Activated CD4-positive, alpha-beta memory T cell treated with anti-CD3 and anti-CD28 coated beads, Interleukin-2, amount 10 ng/mL, durations not matched to agents 7 days and 5 days (primary cell): ENCODE measurements around the gene NADK. TPM values are rescaled to one million over a fixed set of nuclear protein-coding genes. Genes with fewer than 3 reads are reported as not detected.

Source experiments
- CTCF ChIA-PET: fragments of 350-600 bp; sonication (Branson Sonifier 250); formaldehyde crosslinking; loops from one replicate; lab custom pipeline; 2021; ENCODE audit warnings: antibody characterized with exemption, inconsistent platforms; lab: Charles Lee
- POLR2A ChIA-PET: fragments of 350-600 bp; sonication (Branson Sonifier 250); formaldehyde crosslinking; loops from one replicate; lab custom pipeline; 2021; ENCODE audit warnings: antibody characterized with exemption; lab: Charles Lee
- DNase-seq: peaks from one replicate; pipeline ENCODE4 v3.0.0-alpha.2; 2020
- H3K27ac Mint-ChIP-seq: one replicate; pipeline ENCODE4 v1.8.0; 2021; ENCODE audit warnings: mild to moderate bottlenecking, mixed read lengths
- H3K27me3 Mint-ChIP-seq: one replicate; pipeline ENCODE4 v1.8.0; 2021; ENCODE audit warnings: mixed read lengths
- H3K36me3 Mint-ChIP-seq: one replicate; pipeline ENCODE4 v1.8.0; 2021; ENCODE audit warnings: low read depth, mixed read lengths
- H3K4me1 Mint-ChIP-seq: one replicate; pipeline ENCODE4 v1.8.0; 2021; ENCODE audit warnings: mixed read lengths
- H3K4me3 Mint-ChIP-seq: one replicate; pipeline ENCODE4 v1.8.0; 2021; ENCODE audit warnings: mild to moderate bottlenecking, mixed read lengths
- H3K9me3 Mint-ChIP-seq: one replicate; pipeline ENCODE4 v1.8.0; 2021; ENCODE audit warnings: mixed read lengths
- total RNA-seq, 2 experiments: library from RNA; stranded (reverse); gene quantifications; one replicate each; pipeline ENCODE4 v1.2.3, GENCODE V29; 2021

Gene NADK
- total RNA-seq, 2 experiments from 2014 or later = 78.0 to 81.5 TPM

GRCh38 chr1:1773874-1774273 lies 4.4 kb downstream of the NADK start:
- Mint-ChIP-seq H3K4me3 (no peak overlapping the region), H3K36me3 (peaks cover 41% of the 10 kb centered on the region), H3K4me1 (peaks cover 32% of the 10 kb centered on the region), H3K27me3 (no peaks in the 10 kb centered on the region), H3K9me3 (peaks cover 6% of the 10 kb centered on the region), H3K27ac (no peak overlapping the region)
- no peak for DNase-seq
- CTCF ChIA-PET = interaction anchor here (1.2 kb wide), 1 partner anchor 271 kb away, joined by 4 read pairs; no protein-coding TSS in a partner anchor
- POLR2A ChIA-PET = no interaction called here

- Mint-ChIP-seq H3K9me3 (peaks cover 11% of the 10 kb centered on the region), H3K27me3 (no peaks in the 10 kb centered on the region), H3K4me3 (no peak overlapping the region), H3K27ac (no peak overlapping the region), H3K4me1 (peaks cover 24% of the 10 kb centered on the region), H3K36me3 (peaks cover 62% of the 10 kb centered on the region)
- CTCF ChIA-PET = no interaction called here
- POLR2A ChIA-PET = interaction anchor here (0.6 kb wide), 1 partner anchor 140 kb away, joined by 4 read pairs; no protein-coding TSS in a partner anchor
- DNase-seq = no peak
Observed at GRCh38 chr1:1771096-1771495, 7.2 kb downstream of the NADK start.

- H3K27me3 Mint-ChIP-seq = no peaks in the 10 kb centered on the region
- H3K4me1 Mint-ChIP-seq = peaks cover 14% of the 10 kb centered on the region
- peaks cover 57% of the 10 kb centered on the region for H3K36me3 Mint-ChIP-seq
- H3K4me3 Mint-ChIP-seq = no peak overlapping the region
- ChIA-PET POLR2A (no interaction called here), CTCF (interaction anchor here (0.7 kb wide), 1 partner anchor 8 kb away, joined by 3 read pairs; no protein-coding TSS in a partner anchor)
- DNase-seq = no peak
- peaks cover 11% of the 10 kb centered on the region for H3K9me3 Mint-ChIP-seq
- H3K27ac Mint-ChIP-seq = no peak overlapping the region
Observed at GRCh38 chr1:1770102-1770501, 8.2 kb downstream of the NADK start.

GRCh38 chr1:1768249-1768992 lies 9.8 kb downstream of the NADK start:
- Mint-ChIP-seq H3K4me1 (peaks cover 8% of the 10 kb centered on the region), H3K9me3 (peaks cover 11% of the 10 kb centered on the region), H3K4me3 (no peak overlapping the region), H3K36me3 (peaks cover 70% of the 10 kb centered on the region), H3K27ac (no peak overlapping the region), H3K27me3 (no peaks in the 10 kb centered on the region)
- DNase-seq = no peak
- POLR2A ChIA-PET = no interaction called here
- CTCF ChIA-PET = interaction anchor here (1.0 to 1.3 kb wide), 3 partner anchors 10 to 137 kb away, joined by 3 read pairs; no protein-coding TSS in a partner anchor

GRCh38 chr1:1764876-1765470 lies 13.3 kb downstream of the NADK start:
- H3K27me3 Mint-ChIP-seq = no peaks in the 10 kb centered on the region
- H3K4me3 Mint-ChIP-seq = no peak overlapping the region
- peaks cover 5% of the 10 kb centered on the region for H3K4me1 Mint-ChIP-seq
- DNase-seq = no peak
- peaks cover 4% of the 10 kb centered on the region for H3K9me3 Mint-ChIP-seq
- POLR2A ChIA-PET = no interaction called here
- CTCF ChIA-PET = no interaction called here
- H3K36me3 Mint-ChIP-seq = peaks cover 55% of the 10 kb centered on the region
- no peak overlapping the region for H3K27ac Mint-ChIP-seq

GRCh38 chr1:1763657-1764621 lies 14.3 kb downstream of the NADK start:
- Mint-ChIP-seq H3K9me3 (peaks cover 4% of the 10 kb centered on the region), H3K27ac (no peak overlapping the region), H3K27me3 (no peaks in the 10 kb centered on the region), H3K36me3 (peaks cover 52% of the 10 kb centered on the region), H3K4me1 (peaks cover 5% of the 10 kb centered on the region), H3K4me3 (no peak overlapping the region)
- DNase-seq = no peak
- ChIA-PET POLR2A (no interaction called here), CTCF (no interaction called here)

- no peaks in the 10 kb centered on the region for H3K4me1 Mint-ChIP-seq
- no peak overlapping the region for H3K27ac Mint-ChIP-seq
- DNase-seq = no peak
- no peaks in the 10 kb centered on the region for H3K9me3 Mint-ChIP-seq
- peaks cover 39% of the 10 kb centered on the region for H3K36me3 Mint-ChIP-seq
- ChIA-PET CTCF (no interaction called here), POLR2A (no interaction called here)
- H3K27me3 Mint-ChIP-seq = no peaks in the 10 kb centered on the region
- no peak overlapping the region for H3K4me3 Mint-ChIP-seq
Observed at GRCh38 chr1:1761504-1762376, 16.5 kb downstream of the NADK start.

- POLR2A ChIA-PET = no interaction called here
- no peak for DNase-seq
- H3K27ac Mint-ChIP-seq = no peak overlapping the region
- no peak overlapping the region for H3K4me3 Mint-ChIP-seq
- CTCF ChIA-PET = no interaction called here
- no peaks in the 10 kb centered on the region for H3K4me1 Mint-ChIP-seq
- no peaks in the 10 kb centered on the region for H3K9me3 Mint-ChIP-seq
- H3K27me3 Mint-ChIP-seq = no peaks in the 10 kb centered on the region
- H3K36me3 Mint-ChIP-seq = peaks cover 37% of the 10 kb centered on the region
Observed at GRCh38 chr1:1760715-1761114, 17.6 kb downstream of the NADK start.

GRCh38 chr1:1760345-1760650 lies 18.0 kb downstream of the NADK start:
- Mint-ChIP-seq H3K27me3 (no peaks in the 10 kb centered on the region), H3K27ac (no peak overlapping the region)
- CTCF ChIA-PET = no interaction called here

GRCh38 chr1:1759456-1760344 lies 18.6 kb downstream of the NADK start:
- no peak overlapping the region for H3K4me3 Mint-ChIP-seq
- ChIA-PET CTCF (no interaction called here), POLR2A (no interaction called here)
- no peaks in the 10 kb centered on the region for H3K27me3 Mint-ChIP-seq
- DNase-seq = no peak
- H3K36me3 Mint-ChIP-seq = peaks cover 37% of the 10 kb centered on the region
- H3K27ac Mint-ChIP-seq = no peak overlapping the region
- H3K9me3 Mint-ChIP-seq = no peaks in the 10 kb centered on the region
- no peaks in the 10 kb centered on the region for H3K4me1 Mint-ChIP-seq

More at GRCh38 chr1:1760345-1760650, 18.0 kb downstream of the NADK start:
- no peaks in the 10 kb centered on the region for H3K9me3 Mint-ChIP-seq
- POLR2A ChIA-PET = no interaction called here
- no peak overlapping the region for H3K4me3 Mint-ChIP-seq
- DNase-seq = no peak
- peaks cover 38% of the 10 kb centered on the region for H3K36me3 Mint-ChIP-seq
- no peaks in the 10 kb centered on the region for H3K4me1 Mint-ChIP-seq

- Mint-ChIP-seq H3K4me3 (no peak overlapping the region), H3K27me3 (no peaks in the 10 kb centered on the region), H3K27ac (no peak overlapping the region), H3K4me1 (no peaks in the 10 kb centered on the region), H3K36me3 (peaks cover 32% of the 10 kb centered on the region), H3K9me3 (no peaks in the 10 kb centered on the region)
- DNase-seq = no peak
- CTCF ChIA-PET = interaction anchor here (0.8 to 1.1 kb wide), 2 partner anchors 10 to 147 kb away, joined by 3 read pairs; no protein-coding TSS in a partner anchor
- POLR2A ChIA-PET = no interaction called here
Observed at GRCh38 chr1:1758692-1759455, 19.4 kb downstream of the NADK start.
